H1 (cell line): Measurements from ENCODE around the gene RPGRIP1. TPM values are rescaled to one million over a fixed set of nuclear protein-coding genes. Genes with fewer than 3 reads are reported as not detected.
A peak's percentile ranks its signal among the peaks of the same experiment; 100 is the strongest.

Experiments used
- ATF3 ChIP-seq: IDR thresholded peaks from 2 replicates; pipeline ENCODE4 v1.6.1; 2011; ENCODE audit warnings: low read depth, mild to moderate bottlenecking, low read length; ENCODE audit not compliant: insufficient read depth
- BACH1 ChIP-seq: IDR thresholded peaks from 2 replicates; pipeline ENCODE4 v1.6.1; 2012; ENCODE audit warnings: low read length, improper control_type of control experiment
- BRCA1 ChIP-seq: IDR thresholded peaks from 2 replicates; pipeline ENCODE4 v1.6.1; 2012; ENCODE audit warnings: low read depth, low read length, improper control_type of control experiment
- CBX8 ChIP-seq: fragments of 300-800, 300-1000 bp; sonication (generic); IDR thresholded peaks from 2 replicates; pipeline ENCODE4 v1.7.1; 2016; ENCODE audit warnings: low read depth, low read length, borderline replicate concordance
- CHD1 ChIP-seq: IDR thresholded peaks from 2 replicates; pipeline ENCODE4 v1.6.1; 2012; ENCODE audit warnings: low read depth, low read length, improper control_type of control experiment
- CHD2 ChIP-seq: IDR thresholded peaks from 2 replicates; pipeline ENCODE4 v1.6.1; 2012; ENCODE audit warnings: low read length, improper control_type of control experiment
- CREB1 ChIP-seq: IDR thresholded peaks from 2 replicates; pipeline ENCODE4 v1.6.1; 2012; ENCODE audit warnings: inconsistent platforms
- EGR1 ChIP-seq: IDR thresholded peaks from 2 replicates; pipeline ENCODE4 v1.6.1; 2011; ENCODE audit warnings: low read depth, low read length, borderline replicate concordance
- EZH2 ChIP-seq: fragments of 200-600 bp; sonication (generic); IDR thresholded peaks from 2 replicates; pipeline ENCODE4 v1.7.1; 2012; ENCODE audit warnings: low read depth, mild to moderate bottlenecking, moderate library complexity, low read length, inconsistent platforms; ENCODE audit not compliant: severe bottlenecking
- GABPA ChIP-seq: IDR thresholded peaks from 2 replicates; pipeline ENCODE4 v1.6.1; 2011; ENCODE audit warnings: mild to moderate bottlenecking, low read length, moderate library complexity, borderline replicate concordance; ENCODE audit not compliant: insufficient read depth
- HDAC2 ChIP-seq, 2 experiments: fragments of 300-600 bp in 1 of 2; sonication (generic) in 1 of 2; IDR thresholded peaks; 2 replicates each; pipeline ENCODE4 v1.6.1; 2011 to 2012; ENCODE audit warnings: low read depth in 2 of 2, low read length in 2 of 2, mild to moderate bottlenecking in 2 of 2, moderate library complexity in 2 of 2, borderline replicate concordance in 1 of 2, inconsistent platforms in 1 of 2
- HDAC6 ChIP-seq: IDR thresholded peaks from one replicate; pipeline ENCODE4 v1.7.1; 2012; ENCODE audit warnings: low read depth, mild to moderate bottlenecking, inconsistent platforms, low read length, moderate library complexity
- KDM4A ChIP-seq: IDR thresholded peaks from one replicate; pipeline ENCODE4 v1.7.1; 2012; ENCODE audit warnings: low read depth, mild to moderate bottlenecking, moderate library complexity, low read length, inconsistent platforms; ENCODE audit not compliant: severe bottlenecking
- NANOG ChIP-seq: IDR thresholded peaks from 2 replicates; pipeline ENCODE4 v1.6.1; 2011; ENCODE audit warnings: low read length, low read depth, mild to moderate bottlenecking, inconsistent platforms; ENCODE audit not compliant: insufficient read depth, poor library complexity, severe bottlenecking
- RBBP5 ChIP-seq: IDR thresholded peaks from 2 replicates; pipeline ENCODE4 v1.7.1; 2012; ENCODE audit warnings: low read depth, mild to moderate bottlenecking, inconsistent platforms, low read length, moderate library complexity, borderline replicate concordance
- SIN3A ChIP-seq, 2 experiments: IDR thresholded peaks in 1 of 2; conservative IDR thresholded peaks in 1 of 2; 2 replicates each; pipeline ENCODE4 v1.6.1; 2011 to 2012; ENCODE audit warnings: low read length in 2 of 2, improper control_type of control experiment in 1 of 2, low read depth in 1 of 2, mild to moderate bottlenecking in 1 of 2
- SIRT6 ChIP-seq: IDR thresholded peaks from one replicate; pipeline ENCODE4 v1.7.1; 2012; ENCODE audit warnings: low read length, inconsistent platforms
- SIX5 ChIP-seq: IDR thresholded peaks from 2 replicates; pipeline ENCODE4 v1.6.1; 2011; ENCODE audit warnings: mild to moderate bottlenecking, low read depth, low read length
- SP1 ChIP-seq: IDR thresholded peaks from 2 replicates; pipeline ENCODE4 v1.6.1; 2011; ENCODE audit warnings: low read depth, low read length
- TEAD4 ChIP-seq: IDR thresholded peaks from 2 replicates; pipeline ENCODE4 v1.6.1; 2012; ENCODE audit warnings: low read depth, low read length, inconsistent platforms, mixed read lengths
- YY1 ChIP-seq: IDR thresholded peaks from 2 replicates; pipeline ENCODE4 v1.6.1; 2011; ENCODE audit warnings: low read depth, mild to moderate bottlenecking, low read length
- polyA plus RNA-seq, 7 experiments: library from polyadenylated mRNA; depleted of rRNA in 3 of 7; stranded (reverse) in 5 of 7; unstranded in 2 of 7; fragments of >200 nt in 5 of 7; fragments of 200-250 nt in 2 of 7; gene quantifications; 1 replicate in 5 of 7; 2 replicates in 1 of 7; 4 replicates in 1 of 7; pipeline versions ENCODE4 v1.2.1 to v1.2.3, GENCODE V29; 2011 to 2013; ENCODE audit warnings: missing spikeins in 2 of 7, mixed read lengths in 2 of 7
- total RNA-seq: library from RNA; stranded (reverse); fragmentation: NEBNext Ultra II Directional; extraction: Animal tissue kit (Norgen Biotek cat#: 25700); gene quantifications from 2 replicates; pipeline ENCODE4 v1.2.1, GENCODE V29; 2021
- TF ChIP-seq, protein P1 (sequence below): IDR thresholded peaks from 2 replicates; pipeline ENCODE4 v1.6.1; 2012; ENCODE audit warnings: low read length, inconsistent platforms

RPGRIP1 gene
- total and polyA plus RNA-seq, 2 of the 8 experiments (the other 6 are each of a cell fraction or from before 2014, with no cell fraction given) = 0.36 to 0.65 TPM

DNA sequence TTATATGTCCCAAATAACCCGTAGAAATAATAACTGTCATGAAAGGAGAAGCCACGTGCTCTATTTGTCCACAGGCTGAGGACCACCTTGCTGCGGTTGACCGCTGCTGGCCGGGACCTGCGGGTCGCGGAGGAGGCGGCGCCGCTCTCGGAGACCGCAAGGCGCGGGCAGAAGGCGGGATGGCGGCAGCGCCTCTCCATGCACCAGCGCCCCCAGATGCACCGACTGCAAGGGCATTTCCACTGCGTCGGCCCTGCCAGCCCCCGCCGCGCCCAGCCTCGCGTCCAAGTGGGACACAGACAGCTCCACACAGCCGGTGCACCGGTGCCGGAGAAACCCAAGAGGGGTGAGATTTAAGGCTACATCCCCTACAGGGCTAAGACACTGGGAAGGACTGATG is 21.0 kb downstream of the RPGRIP1 start (continued):
- peak; percentile 32 for TF ChIP-seq KDM4A
- no peak for TF ChIP-seq CHD2
- TF ChIP-seq SIRT6 = no peak
- no peak for TF ChIP-seq SIX5
- TF ChIP-seq CBX8 = no peak
- TF ChIP-seq YY1 = peak; percentile 70; the same call in 1 of the 2 replicates
- no peak for TF ChIP-seq RBBP5
- no peak for TF ChIP-seq HDAC6
- TF ChIP-seq SIN3A (conservative IDR thresholded peaks at IDR 0.05 in 1 of 2, IDR thresholded peaks at IDR 0.05 in 1 of 2; ENCODE audit: low read depth in 1 of 2, low read length in 2 of 2) = 0 out of 4 replicates have a peak, but pooled peaks of 1 of the 2 experiments have one; percentile 37
- TF ChIP-seq HDAC2 (IDR thresholded peaks at IDR 0.05; ENCODE audit: borderline replicate concordance in 1 of 2, low read depth in 2 of 2, low read length in 2 of 2) = no peak
- TF ChIP-seq EGR1 = no peak
- TF ChIP-seq CHD1 = no peak
- TF ChIP-seq, protein P1, sequence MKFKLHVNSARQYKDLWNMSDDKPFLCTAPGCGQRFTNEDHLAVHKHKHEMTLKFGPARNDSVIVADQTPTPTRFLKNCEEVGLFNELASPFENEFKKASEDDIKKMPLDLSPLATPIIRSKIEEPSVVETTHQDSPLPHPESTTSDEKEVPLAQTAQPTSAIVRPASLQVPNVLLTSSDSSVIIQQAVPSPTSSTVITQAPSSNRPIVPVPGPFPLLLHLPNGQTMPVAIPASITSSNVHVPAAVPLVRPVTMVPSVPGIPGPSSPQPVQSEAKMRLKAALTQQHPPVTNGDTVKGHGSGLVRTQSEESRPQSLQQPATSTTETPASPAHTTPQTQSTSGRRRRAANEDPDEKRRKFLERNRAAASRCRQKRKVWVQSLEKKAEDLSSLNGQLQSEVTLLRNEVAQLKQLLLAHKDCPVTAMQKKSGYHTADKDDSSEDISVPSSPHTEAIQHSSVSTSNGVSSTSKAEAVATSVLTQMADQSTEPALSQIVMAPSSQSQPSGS = no peak
- no peak for TF ChIP-seq EZH2
- no peak for TF ChIP-seq CREB1
- no peak for TF ChIP-seq NANOG
- TF ChIP-seq GABPA = no peak
- TF ChIP-seq BRCA1 = no peak
- TF ChIP-seq ATF3 = no peak
- TF ChIP-seq TEAD4 = no peak
- TF ChIP-seq BACH1 = no peak
- TF ChIP-seq SP1 = no peak
